WTC11 (cell line): ENCODE measurements around the gene ELAPOR1.

Source experiments
- CREB1 ChIP-seq: sonication (generic); formaldehyde crosslinking; IDR thresholded peaks from 2 replicates; pipeline ENCODE4 v1.8.0; 2023; ENCODE audit warnings: mild to moderate bottlenecking, missing genetic modification reagents
- FOXP1 ChIP-seq: sonication (generic); formaldehyde crosslinking; IDR thresholded peaks from 2 replicates; pipeline ENCODE4 v1.8.0; 2022; ENCODE audit warnings: missing genetic modification reagents, mild to moderate bottlenecking, moderate library complexity, borderline replicate concordance
- TF ChIP-seq, protein P1 (sequence below): fragments of 200-600 bp; IDR thresholded peaks from 2 replicates; pipeline ENCODE4 v1.8.0; 2022; ENCODE audit warnings: antibody characterized with exemption

DNA sequence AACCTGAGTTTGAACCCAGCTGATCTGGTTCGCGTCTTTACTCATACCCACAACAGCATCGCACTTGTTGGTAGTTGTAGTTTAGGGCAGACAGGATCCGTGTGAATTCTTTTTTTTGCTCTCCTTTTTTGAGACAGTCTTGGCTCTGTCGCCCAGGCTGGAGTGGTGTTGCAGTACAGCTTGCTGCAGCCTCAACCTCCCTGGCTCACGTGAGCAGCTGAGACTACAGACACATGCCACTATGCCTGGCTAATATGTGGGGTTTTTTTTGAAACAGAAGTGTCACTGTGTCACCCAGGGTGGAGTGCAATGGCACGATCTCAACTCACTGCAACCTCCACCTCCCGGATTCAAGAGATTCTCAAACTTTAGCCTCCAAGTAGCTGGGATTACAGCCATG lies 46.0 kb upstream of the ELAPOR1 start:
- TF ChIP-seq CREB1 (CRISPR knock-in tag) (no peak), FOXP1 (CRISPR knock-in tag) (no peak)
- TF ChIP-seq, protein P1, sequence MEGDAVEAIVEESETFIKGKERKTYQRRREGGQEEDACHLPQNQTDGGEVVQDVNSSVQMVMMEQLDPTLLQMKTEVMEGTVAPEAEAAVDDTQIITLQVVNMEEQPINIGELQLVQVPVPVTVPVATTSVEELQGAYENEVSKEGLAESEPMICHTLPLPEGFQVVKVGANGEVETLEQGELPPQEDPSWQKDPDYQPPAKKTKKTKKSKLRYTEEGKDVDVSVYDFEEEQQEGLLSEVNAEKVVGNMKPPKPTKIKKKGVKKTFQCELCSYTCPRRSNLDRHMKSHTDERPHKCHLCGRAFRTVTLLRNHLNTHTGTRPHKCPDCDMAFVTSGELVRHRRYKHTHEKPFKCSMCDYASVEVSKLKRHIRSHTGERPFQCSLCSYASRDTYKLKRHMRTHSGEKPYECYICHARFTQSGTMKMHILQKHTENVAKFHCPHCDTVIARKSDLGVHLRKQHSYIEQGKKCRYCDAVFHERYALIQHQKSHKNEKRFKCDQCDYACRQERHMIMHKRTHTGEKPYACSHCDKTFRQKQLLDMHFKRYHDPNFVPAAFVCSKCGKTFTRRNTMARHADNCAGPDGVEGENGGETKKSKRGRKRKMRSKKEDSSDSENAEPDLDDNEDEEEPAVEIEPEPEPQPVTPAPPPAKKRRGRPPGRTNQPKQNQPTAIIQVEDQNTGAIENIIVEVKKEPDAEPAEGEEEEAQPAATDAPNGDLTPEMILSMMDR, result no peak
